Rectal smooth muscle tissue (tissue), 1 donor: Measurements from ENCODE around the gene ATP6V1A.
A peak's percentile ranks its signal among the peaks of the same experiment; 100 is the strongest.

Experiments
- H3K27ac ChIP-seq: one replicate; pipeline ENCODE4 v1.7.0; 2013; ENCODE audit warnings: low read depth, low read length, inconsistent platforms
- H3K27me3 ChIP-seq: one replicate; pipeline ENCODE4 v1.7.0; 2013; ENCODE audit warnings: low read length; ENCODE audit not compliant: control insufficient read depth, insufficient read depth
- H3K36me3 ChIP-seq: one replicate; pipeline ENCODE4 v1.7.0; 2013; ENCODE audit warnings: low read length; ENCODE audit not compliant: control insufficient read depth, insufficient read depth
- H3K4me1 ChIP-seq: one replicate; pipeline ENCODE4 v1.7.0; 2013; ENCODE audit warnings: low read length; ENCODE audit not compliant: control insufficient read depth, insufficient read depth
- H3K4me3 ChIP-seq: one replicate; pipeline ENCODE4 v1.7.0; 2013; ENCODE audit warnings: low read length
- H3K9ac ChIP-seq: one replicate; pipeline ENCODE4 v1.7.0; 2013; ENCODE audit warnings: low read length

The ATP6V1A gene

DNA sequence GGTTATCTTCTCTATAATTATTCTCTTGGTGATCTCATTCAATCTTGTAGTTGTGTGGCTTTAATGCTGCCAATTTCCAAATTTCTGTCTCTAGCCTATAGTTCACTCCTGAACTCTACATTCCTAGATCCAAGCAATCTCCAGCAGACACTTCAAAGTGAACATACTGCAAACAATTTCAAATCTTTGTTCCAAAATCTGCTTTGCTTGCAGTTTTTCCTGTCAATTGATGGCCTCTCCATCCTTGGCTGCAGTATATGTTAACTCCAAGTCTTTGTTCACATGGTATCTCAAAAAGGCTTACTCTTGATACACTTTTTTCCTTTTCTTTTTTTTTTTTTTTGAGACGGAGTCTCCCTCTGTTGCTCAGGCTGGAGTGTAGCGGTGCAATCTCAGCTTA is 18.2 kb upstream of the ATP6V1A start:
- Histone ChIP-seq H3K36me3 (no peaks in the 10 kb centered on the region), H3K27ac (no peak overlapping the region), H3K4me3 (no peak overlapping the region), H3K4me1 (peaks cover 6% of the 10 kb centered on the region), H3K27me3 (no peaks in the 10 kb centered on the region), H3K9ac (no peak overlapping the region)

DNA sequence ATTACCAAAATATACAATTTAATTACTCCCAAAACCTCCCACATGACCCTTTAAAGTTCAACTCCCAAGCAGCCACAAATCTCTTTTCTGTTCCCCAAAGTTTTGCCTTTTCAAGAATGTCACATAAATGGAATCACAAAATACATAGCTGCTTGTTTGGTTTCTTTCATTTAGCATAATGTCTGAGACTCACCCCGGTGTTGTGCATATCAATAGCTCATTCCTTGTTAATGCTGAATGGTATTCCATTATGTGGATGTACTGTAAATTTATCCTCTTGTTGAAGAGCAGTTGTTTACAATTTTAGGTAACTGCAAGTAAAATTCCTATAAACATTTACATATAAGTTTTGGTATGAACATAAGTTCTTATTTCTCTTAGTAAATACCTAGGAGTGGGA is 16.3 kb upstream of the ATP6V1A start:
- Histone ChIP-seq H3K4me3 (no peak overlapping the region), H3K9ac (no peak overlapping the region), H3K36me3 (no peaks in the 10 kb centered on the region), H3K27ac (no peak overlapping the region), H3K27me3 (no peaks in the 10 kb centered on the region), H3K4me1 (peaks cover 3% of the 10 kb centered on the region)

DNA sequence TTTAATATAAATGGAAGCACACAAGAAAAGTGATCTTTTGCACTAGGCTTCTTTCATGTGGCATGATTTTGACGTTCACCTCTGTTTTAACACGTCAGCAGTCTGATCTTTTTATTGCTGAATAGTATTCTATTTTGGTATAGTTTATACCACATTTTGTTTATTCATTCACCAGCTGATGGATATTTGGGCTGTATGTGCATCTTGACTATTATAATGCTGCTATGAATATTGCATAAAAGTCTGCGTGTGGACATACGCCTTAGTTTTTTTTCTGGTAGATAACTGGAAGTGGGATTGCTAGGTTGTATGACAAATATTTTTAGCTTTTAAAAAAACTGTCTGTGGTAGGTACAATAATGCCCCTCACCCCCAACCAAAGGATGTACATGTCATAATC is 15.1 kb upstream of the ATP6V1A start:
- no peaks in the 10 kb centered on the region for H3K36me3 ChIP-seq
- peaks cover 2% of the 10 kb centered on the region for H3K4me1 ChIP-seq
- no peaks in the 10 kb centered on the region for H3K27me3 ChIP-seq
- H3K27ac ChIP-seq = no peak overlapping the region
- H3K9ac ChIP-seq = no peak overlapping the region
- H3K4me3 ChIP-seq = no peak overlapping the region

DNA sequence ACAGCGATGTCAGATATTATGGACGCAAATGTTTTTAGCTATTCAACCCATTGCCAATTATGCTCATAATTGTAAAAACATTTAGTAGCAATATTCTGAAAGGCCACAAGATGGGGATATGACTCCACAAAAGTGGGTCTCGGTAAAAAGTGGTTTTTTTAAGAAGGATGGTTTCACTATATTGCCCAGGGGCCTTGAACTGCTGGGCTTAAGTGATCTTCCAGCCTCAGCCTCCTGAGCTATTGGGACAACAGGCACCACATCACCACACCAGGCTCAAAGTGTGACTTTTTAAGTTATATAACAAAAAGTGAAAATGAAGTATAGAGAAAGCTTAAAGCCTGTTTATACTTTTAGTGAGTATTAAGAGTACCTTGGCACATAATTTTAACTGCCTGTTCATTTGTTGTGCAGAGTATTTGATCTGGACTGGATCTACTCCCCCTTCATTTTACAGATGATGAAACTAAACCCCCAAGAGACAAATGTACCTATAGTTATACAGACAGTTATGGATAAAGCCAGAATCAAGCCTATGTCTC is 10.2 kb upstream of the ATP6V1A start:
- H3K27ac ChIP-seq = no peak overlapping the region
- H3K9ac ChIP-seq = no peak overlapping the region
- peaks cover 8% of the 10 kb centered on the region for H3K4me1 ChIP-seq
- H3K4me3 ChIP-seq = no peak overlapping the region
- no peaks in the 10 kb centered on the region for H3K36me3 ChIP-seq
- no peaks in the 10 kb centered on the region for H3K27me3 ChIP-seq

DNA sequence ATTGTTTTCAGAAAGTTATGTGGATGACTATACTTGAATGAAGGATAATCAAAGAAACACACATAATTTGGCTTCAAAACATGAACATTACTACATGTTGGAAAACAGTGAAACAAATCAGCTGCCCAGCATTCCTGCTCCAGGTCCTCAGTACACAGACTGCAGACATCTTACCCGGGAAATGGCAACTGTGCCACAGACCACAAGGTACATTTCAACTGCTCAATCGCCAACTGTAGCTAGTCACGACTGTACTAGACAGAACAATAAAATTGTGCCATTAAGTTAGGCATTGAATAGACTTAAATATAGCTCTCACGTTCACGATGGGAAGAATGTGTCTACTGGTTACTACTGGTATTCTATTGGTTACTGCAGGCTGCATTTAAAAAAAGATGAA is 5.7 kb upstream of the ATP6V1A start:
- no peak overlapping the region for H3K27ac ChIP-seq
- no peak overlapping the region for H3K4me3 ChIP-seq
- peaks cover 18% of the 10 kb centered on the region for H3K4me1 ChIP-seq
- H3K9ac ChIP-seq = no peak overlapping the region
- no peaks in the 10 kb centered on the region for H3K36me3 ChIP-seq
- no peaks in the 10 kb centered on the region for H3K27me3 ChIP-seq

DNA sequence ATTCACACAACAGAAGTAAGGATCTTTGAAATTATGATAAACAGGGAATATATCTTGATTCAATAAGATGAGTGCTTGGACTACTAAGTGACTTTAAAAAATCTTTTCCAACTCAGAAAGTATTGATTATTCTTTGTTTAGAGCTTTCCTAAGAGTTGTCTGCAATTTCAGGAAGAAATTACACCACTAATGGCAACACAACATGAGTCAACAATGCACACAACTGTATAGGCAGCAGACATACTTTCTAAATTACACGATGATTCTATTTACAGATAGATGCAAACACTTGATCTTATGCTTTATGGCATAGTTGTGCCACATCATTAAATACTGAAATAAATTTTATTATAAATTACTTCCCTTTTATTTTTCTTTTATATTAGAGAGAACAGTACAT is 5.2 kb upstream of the ATP6V1A start:
- peaks cover 17% of the 10 kb centered on the region for H3K4me1 ChIP-seq

DNA sequence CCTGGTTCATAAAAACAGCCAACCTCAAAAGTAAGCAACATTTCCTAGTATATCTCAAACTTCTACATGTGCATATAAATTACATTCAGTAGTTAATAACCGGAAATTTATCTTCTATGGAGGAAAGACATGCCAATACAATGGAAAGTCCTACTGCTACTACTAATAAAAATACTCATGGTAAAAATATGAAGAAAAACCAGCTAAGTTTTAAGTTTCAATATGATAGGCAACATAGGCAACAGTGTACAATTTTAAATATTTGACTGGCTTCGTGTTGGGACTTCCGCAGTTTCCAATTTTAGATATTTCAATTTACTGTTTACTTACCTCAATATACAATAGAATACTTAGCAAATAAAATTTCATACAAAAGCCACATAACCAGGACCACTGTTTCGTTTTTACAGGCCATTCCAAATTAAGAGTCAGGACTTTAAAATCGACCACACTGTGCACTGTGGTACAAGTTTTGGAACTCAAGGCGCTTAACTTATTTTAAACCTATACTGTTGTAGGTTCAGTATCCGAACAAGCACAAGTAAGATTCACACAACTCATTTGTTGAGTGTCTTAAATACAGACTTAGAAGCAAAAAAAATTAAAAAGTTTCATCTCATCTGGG is 3.7 kb upstream of the ATP6V1A start:
- no peaks in the 10 kb centered on the region for H3K36me3 ChIP-seq
- H3K4me3 ChIP-seq = no peak overlapping the region
- H3K27me3 ChIP-seq = no peaks in the 10 kb centered on the region
- peaks cover 18% of the 10 kb centered on the region for H3K4me1 ChIP-seq
- no peak overlapping the region for H3K9ac ChIP-seq
- no peak overlapping the region for H3K27ac ChIP-seq

More for the DNA sequence above, 5.2 kb upstream of the ATP6V1A start:
- Histone ChIP-seq H3K9ac (no peak overlapping the region), H3K4me3 (no peak overlapping the region), H3K27me3 (no peaks in the 10 kb centered on the region), H3K27ac (no peak overlapping the region), H3K36me3 (no peaks in the 10 kb centered on the region)

DNA sequence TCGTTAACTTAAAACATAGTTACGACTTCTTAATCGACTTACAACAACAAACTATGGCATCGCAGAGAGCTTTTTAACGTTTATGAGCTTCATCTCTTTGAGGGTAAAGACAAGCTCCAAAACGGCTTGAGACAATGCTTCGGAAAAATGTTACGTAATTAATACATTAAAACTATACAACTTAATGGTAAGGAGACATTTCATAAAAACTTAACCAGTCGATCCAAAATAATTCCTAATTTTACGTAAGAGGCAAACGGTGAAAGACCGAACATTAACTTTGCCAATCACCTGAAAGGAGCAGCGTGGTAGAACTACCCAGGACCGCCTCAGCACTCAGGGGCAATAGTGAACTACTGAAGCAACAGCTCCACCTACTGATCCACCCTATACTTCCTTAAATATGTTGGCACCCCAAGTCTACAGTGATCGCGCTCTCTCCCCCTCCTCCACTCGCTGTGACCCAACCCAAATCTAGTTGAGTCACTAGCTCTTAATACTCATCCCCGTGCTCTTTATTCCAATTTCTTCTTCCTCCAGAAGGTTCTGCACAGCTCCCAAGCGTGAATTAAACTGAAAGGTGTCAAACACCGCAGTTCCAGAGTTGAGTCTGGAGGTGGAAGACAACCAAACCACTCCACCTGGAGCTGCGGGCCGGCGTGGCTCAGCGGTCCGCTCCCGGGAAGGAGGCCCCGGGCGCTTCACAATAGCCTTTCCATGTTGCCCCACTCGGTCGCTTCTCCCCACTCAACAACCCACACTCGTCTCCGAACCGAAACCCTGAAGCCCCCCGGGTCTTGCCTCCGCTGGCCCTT is 1.7 kb upstream of the ATP6V1A start:
- Histone ChIP-seq H3K27ac (peak overlapping the region; percentile 100), H3K9ac (peak overlapping the region; percentile 66), H3K27me3 (no peaks in the 10 kb centered on the region), H3K4me3 (peak overlapping the region; percentile 79), H3K36me3 (no peaks in the 10 kb centered on the region), H3K4me1 (peaks cover 15% of the 10 kb centered on the region)

DNA sequence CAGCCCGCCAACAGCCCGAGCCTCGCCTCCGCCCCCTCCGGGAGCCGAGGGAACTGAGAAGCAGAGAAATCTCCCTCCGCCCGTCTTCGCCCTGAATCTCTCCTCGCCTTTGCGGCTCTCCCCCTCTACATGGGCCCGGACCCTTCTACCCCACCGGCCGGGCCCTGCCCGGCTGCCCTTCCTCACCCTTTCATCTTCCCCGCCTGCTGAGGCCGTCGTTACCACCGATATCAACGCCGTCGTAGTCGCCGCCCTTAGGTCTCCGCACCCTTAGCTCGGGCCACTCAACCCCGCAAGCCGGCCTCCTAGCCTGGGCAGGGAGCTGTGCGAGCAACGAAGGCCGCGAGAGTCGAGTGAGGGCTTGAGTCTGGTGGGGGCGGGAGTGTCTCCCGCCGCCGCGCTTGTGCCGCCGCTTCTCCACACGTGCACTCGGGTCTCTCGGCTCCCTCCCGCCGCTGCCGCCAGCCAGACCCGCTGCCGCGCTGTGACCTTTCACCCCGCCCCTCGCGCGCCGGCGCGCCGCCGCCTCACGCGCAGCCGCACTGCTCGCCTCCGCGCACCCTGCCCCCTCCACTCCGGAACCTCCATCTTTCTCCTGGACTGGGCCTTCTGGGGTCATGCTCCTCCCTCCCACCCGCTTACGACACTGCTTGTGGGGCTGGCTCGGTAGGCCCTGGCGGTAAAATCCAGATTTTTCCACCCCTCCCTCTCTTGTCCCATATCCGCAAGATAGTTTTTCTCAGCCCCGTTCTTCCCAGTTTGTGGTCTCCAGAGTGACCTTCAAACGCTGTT is 883 bp upstream of the ATP6V1A start, which contains the start of gene NAA50:
Gene NAA50, minus strand, starts transcription at position 494 of the 792 bp plus-strand sequence. Its CDS starts 300 bp downstream, at position 194.
- peak within 1 kb of the TSS; percentile 100 for H3K27ac ChIP-seq
- peak within 1 kb of the TSS; percentile 91 for H3K9ac ChIP-seq
- H3K4me1 ChIP-seq = peaks cover 15% of the 10 kb centered on the region
- H3K4me3 ChIP-seq = peak within 1 kb of the TSS; percentile 79
- H3K36me3 ChIP-seq = no peaks in the 10 kb centered on the region
- no peaks in the 10 kb centered on the region for H3K27me3 ChIP-seq

DNA sequence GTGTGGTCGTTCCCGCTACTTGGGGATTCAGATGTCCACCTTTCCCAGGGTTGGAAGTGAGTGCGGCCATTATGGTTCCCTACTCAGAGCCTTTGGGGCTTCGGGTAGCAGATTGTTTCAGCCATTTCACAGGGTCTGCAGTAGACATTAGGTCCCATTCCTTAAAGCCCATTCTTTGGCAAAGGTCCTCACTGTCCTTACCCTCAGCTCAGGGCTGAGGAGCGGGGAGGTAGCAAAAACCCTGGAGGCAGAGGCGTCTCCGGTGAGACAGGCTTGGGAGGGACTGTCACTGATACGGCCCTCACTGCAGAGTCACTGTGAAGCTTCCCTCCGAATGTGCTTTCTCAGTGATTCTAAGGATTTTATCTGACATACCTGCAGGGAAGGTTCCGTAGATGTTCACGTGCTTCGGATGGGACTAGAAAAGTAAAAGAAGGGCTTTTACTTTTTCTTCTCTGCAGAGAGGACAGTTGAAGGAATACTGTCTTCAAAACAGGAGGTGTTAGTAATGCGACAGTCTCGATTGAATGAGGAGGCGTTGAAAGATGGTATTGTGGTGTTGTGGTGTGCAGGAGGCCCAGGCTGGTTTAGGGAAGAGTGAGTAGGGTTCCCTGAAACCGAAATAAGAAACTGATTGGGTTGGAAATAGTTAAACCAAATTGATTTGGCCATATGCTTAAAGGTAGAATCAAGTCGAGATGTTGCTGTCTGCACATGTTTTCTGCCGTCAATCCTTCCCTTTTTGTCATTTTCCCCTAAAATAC is 630 bp downstream of the ATP6V1A start:
- H3K4me1 ChIP-seq = peaks cover 15% of the 10 kb centered on the region
- H3K4me3 ChIP-seq = peak overlapping the region; percentile 79
- peak overlapping the region; percentile 42 for H3K9ac ChIP-seq
- H3K27ac ChIP-seq = peak overlapping the region; percentile 100
- no peaks in the 10 kb centered on the region for H3K27me3 ChIP-seq
- H3K36me3 ChIP-seq = no peaks in the 10 kb centered on the region

DNA sequence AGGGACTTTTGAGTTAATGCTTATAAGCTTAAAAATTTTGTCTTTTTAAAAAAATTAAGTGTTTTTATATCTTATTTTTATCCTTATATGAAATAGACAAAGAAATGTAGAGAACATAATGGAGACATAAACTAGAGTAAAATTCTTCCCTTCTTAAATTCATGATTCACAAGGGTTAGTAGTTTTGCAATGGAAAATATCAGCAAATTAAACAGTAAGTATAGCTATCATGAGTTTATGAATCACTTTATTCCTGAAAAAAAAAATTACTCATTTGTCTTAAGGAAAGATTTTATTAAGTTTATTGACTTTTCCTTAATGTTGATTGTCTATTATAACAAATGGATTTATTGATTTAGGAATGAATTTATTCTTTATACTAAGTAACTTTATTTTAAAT is 4.3 kb downstream of the ATP6V1A start:
- Histone ChIP-seq H3K36me3 (no peaks in the 10 kb centered on the region), H3K9ac (no peak overlapping the region), H3K27ac (no peak overlapping the region), H3K4me1 (peaks cover 5% of the 10 kb centered on the region), H3K27me3 (no peaks in the 10 kb centered on the region), H3K4me3 (no peak overlapping the region)
